Gastroesophageal sphincter (tissue), 4 donors: ENCODE results near the gene GABBR2. TPM values are rescaled to one million over a fixed set of nuclear protein-coding genes. Genes with fewer than 3 reads are reported as not detected.

Source experiments
- ATAC-seq: fragments of 150-250 bp; one replicate; pipeline ENCODE4 v1.9.1; 2016; ENCODE audit warnings: mild to moderate bottlenecking, moderate library complexity
- H3K27ac ChIP-seq, 4 donors: fragments of 200-600 bp; sonication (generic) in 3 of 4; 1 replicate in 3 of 4; 2 replicates in 1 of 4; pipeline ENCODE4 v1.5.1; 2016 to 2019
- H3K27me3 ChIP-seq: fragments of 200-600 bp; sonication (generic); one replicate; pipeline ENCODE4 v1.5.1; 2019
- H3K36me3 ChIP-seq, 2 donors: fragments of 200-600 bp; sonication (generic); one replicate each; pipeline ENCODE4 v1.5.1; 2019; ENCODE audit warnings: control low read depth in 1 of 2
- H3K4me1 ChIP-seq, 3 donors: fragments of 200-600 bp; sonication (generic); 1 replicate in 2 of 3; 2 replicates in 1 of 3; pipeline ENCODE4 v1.5.1; 2016 to 2019; ENCODE audit warnings: control low read depth in 2 of 3
- H3K4me3 ChIP-seq, 2 donors: fragments of 200-600 bp; sonication (generic); one replicate each; pipeline ENCODE4 v1.5.1; 2019; ENCODE audit warnings: mild to moderate bottlenecking in 1 of 2, moderate library complexity in 1 of 2
- H3K9me3 ChIP-seq, 3 donors: fragments of 200-600 bp; sonication (generic); one replicate each; pipeline ENCODE4 v1.5.1; 2017 to 2019; ENCODE audit warnings: control low read depth in 2 of 3
- CTCF ChIP-seq, 4 experiments: fragments of 200-600 bp in 2 of 4; fragments of 450-650 bp in 2 of 4; sonication (generic) in 1 of 4; IDR thresholded peaks; one replicate each; pipeline ENCODE4 v1.5.1; 2017 to 2019; ENCODE audit warnings: antibody characterized with exemption in 4 of 4, mild to moderate bottlenecking in 2 of 4, moderate library complexity in 2 of 4
- EP300 ChIP-seq: sonication (generic); formaldehyde crosslinking; IDR thresholded peaks from one replicate; pipeline ENCODE4 v1.6.1; 2017; ENCODE audit warnings: antibody characterized with exemption, mild to moderate bottlenecking
- POLR2A ChIP-seq, 2 donors: fragments of 450-650 bp; IDR thresholded peaks; one replicate each; pipeline ENCODE4 v1.6.1; 2017; ENCODE audit warnings: antibody characterized with exemption in 2 of 2, mild to moderate bottlenecking in 2 of 2, moderate library complexity in 1 of 2
- POLR2AphosphoS5 ChIP-seq: sonication (generic); formaldehyde crosslinking; IDR thresholded peaks from one replicate; pipeline ENCODE4 v1.6.1; 2017; ENCODE audit warnings: antibody characterized with exemption
- WGBS, 2 donors: methylation state at CpG; one replicate each; pipeline ENCODE4 v1.1.5; 2018; ENCODE audit warnings: low coverage in 1 of 2; 5-methylcytosine and 5-hydroxymethylcytosine counted together
- total RNA-seq, 4 donors: library from RNA; depleted of rRNA; stranded (reverse); fragments of >200 nt; gene quantifications; one replicate each; pipeline ENCODE4 v1.1.0, GENCODE V29; 2016

Gene GABBR2
- total RNA-seq, 4 donors from 2014 or later: 0.04 to 0.25 TPM; not detected in 2

DNA sequence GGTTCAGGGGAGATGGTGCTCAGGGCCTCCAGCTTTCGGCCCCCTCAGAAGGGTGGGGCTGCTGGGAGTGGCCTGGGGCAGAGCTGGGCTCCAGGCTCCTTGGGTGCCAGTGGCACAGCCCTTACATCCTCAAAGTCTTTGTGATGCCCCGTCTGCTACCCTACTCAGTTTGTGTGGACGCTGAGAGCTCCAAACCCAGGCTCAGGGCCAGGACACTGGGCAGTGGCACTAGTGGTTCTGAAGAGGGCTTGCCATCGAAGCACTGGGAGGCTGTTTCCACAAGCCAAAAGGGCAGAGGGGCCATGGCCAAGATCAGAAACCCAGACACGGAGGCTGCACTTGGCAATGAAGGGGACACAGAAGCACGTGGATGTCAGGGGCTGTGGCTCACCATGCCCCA lies 99.1 kb downstream of the GABBR2 start:
- peaks cover 11% of the 10 kb centered on the region for H3K27me3 ChIP-seq
- no peaks in the 10 kb centered on the region for H3K4me1 ChIP-seq
- H3K4me3 ChIP-seq: no peak overlapping the region
- no peak for ATAC-seq
- no peaks in the 10 kb centered on the region for H3K36me3 ChIP-seq
- no peak overlapping the region for H3K27ac ChIP-seq
- no peaks in the 10 kb centered on the region for H3K9me3 ChIP-seq
- TF ChIP-seq CTCF (IDR thresholded peaks at IDR 0.05) (no peak), POLR2A (IDR thresholded peaks at IDR 0.05) (no peak), EP300 (no peak)
- WGBS, 2 donors: 85% methylated on average over 2 of the region's 6 CpGs; no CpG with 5 or more reads in 1 of the 2 donors

GRCh38 chr9:98607787-98608186 lies 100.9 kb downstream of the GABBR2 start:
- Histone ChIP-seq H3K4me1 (no peaks in the 10 kb centered on the region), H3K4me3 (no peak overlapping the region), H3K27ac (no peak overlapping the region), H3K9me3 (no peaks in the 10 kb centered on the region), H3K27me3 (peaks cover 11% of the 10 kb centered on the region), H3K36me3 (no peaks in the 10 kb centered on the region)
- ATAC-seq: no peak
- TF ChIP-seq POLR2AphosphoS5 (no peak), EP300 (no peak), POLR2A (IDR thresholded peaks at IDR 0.05) (no peak), CTCF (IDR thresholded peaks at IDR 0.05) (no peak)
- 31 to 32% methylated on average over 7 of the region's 7 CpGs for WGBS, 2 donors

DNA sequence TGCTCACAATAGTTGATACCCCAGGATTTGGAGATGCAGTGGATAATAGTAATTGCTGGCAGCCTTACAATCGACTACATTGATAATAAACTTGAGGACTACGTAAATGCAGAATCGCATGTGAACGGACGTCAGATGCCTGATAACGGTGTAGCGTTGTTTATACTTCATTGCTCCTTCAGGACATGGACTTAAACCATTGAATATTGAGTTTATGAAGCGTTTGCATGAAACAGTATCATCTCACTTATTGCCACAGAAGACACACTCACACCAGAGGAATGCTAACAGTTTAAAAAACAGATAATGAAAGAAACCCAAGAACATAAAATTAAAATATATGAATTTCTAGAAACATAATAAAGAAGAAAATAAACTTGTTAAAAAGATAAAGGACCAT lies 101.6 kb downstream of the GABBR2 start:
- 91 to 92% methylated on average over 8 of the region's 8 CpGs for WGBS, 2 donors
- TF ChIP-seq POLR2A (IDR thresholded peaks at IDR 0.05): no peak
- no peak for TF ChIP-seq CTCF (IDR thresholded peaks at IDR 0.05)
- no peak for TF ChIP-seq POLR2AphosphoS5
- TF ChIP-seq EP300: no peak
- Histone ChIP-seq H3K4me1 (no peaks in the 10 kb centered on the region), H3K36me3 (no peaks in the 10 kb centered on the region), H3K9me3 (no peaks in the 10 kb centered on the region), H3K27me3 (peaks cover 11% of the 10 kb centered on the region), H3K27ac (no peak overlapping the region), H3K4me3 (no peak overlapping the region)
- ATAC-seq: no peak

DNA sequence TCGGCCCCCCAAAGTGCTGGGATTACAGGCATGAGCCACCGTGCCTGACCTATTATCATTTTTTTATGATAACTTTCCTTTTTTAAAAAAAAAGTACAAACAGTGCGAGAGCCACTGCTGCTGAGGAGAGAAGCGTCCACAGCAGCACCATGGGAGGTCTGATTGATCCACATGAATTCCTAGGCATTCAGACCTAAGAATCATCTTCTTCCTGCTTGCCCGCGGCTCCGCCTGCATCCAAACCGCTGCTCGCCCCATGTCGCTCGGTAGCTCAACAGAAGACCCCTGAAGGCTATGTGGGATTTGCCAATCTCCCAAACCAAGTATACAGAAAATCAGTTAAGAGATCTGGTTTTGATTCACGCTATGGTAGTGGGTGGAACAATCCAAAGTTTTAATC lies 102.0 kb downstream of the GABBR2 start:
- H3K4me1 ChIP-seq: no peaks in the 10 kb centered on the region
- no peak overlapping the region for H3K4me3 ChIP-seq
- H3K27ac ChIP-seq: no peak overlapping the region
- peaks cover 11% of the 10 kb centered on the region for H3K27me3 ChIP-seq
- WGBS, 2 donors: 80 to 93% methylated on average over 3 to 5 of the region's 12 CpGs
- TF ChIP-seq CTCF (IDR thresholded peaks at IDR 0.05): no peak
- TF ChIP-seq EP300: no peak
- no peak for TF ChIP-seq POLR2A (IDR thresholded peaks at IDR 0.05)
- TF ChIP-seq POLR2AphosphoS5: no peak
- no peaks in the 10 kb centered on the region for H3K36me3 ChIP-seq
- no peaks in the 10 kb centered on the region for H3K9me3 ChIP-seq
- no peak for ATAC-seq

DNA sequence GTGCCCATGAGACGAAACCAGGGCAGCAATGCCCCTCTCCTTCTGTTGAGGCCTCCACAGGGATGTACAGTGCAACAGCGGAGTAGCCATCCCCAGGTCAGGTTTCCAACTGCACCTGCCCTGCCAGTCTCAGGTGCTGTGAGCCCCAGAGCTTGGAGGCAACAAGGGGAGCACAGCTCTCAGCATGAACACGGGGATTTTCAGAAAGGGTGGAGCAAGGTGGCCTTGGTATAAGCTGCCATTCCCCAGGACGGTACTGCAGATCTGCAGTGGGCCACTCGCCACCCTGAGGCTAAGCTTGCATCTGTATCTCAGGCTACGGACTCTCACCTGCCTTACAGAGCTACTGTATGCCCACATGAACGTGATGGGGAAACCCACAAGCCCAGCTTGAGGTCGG lies 103.6 kb downstream of the GABBR2 start:
- TF ChIP-seq CTCF (IDR thresholded peaks at IDR 0.05): no peak
- no peak for TF ChIP-seq EP300
- no peak for TF ChIP-seq POLR2A (IDR thresholded peaks at IDR 0.05)
- Histone ChIP-seq H3K36me3 (no peaks in the 10 kb centered on the region), H3K4me3 (no peak overlapping the region), H3K27ac (no peak overlapping the region), H3K9me3 (no peaks in the 10 kb centered on the region), H3K27me3 (peaks cover 11% of the 10 kb centered on the region), H3K4me1 (no peaks in the 10 kb centered on the region)
- ATAC-seq: no peak
- 80% methylated on average over 3 of the region's 8 CpGs; no CpG with 5 or more reads in 1 of the 2 donors for WGBS, 2 donors
